Measurements from ENCODE around the gene RFNG. TPM values are rescaled to one million over a fixed set of nuclear protein-coding genes. Genes with fewer than 3 reads are reported as not detected.

RFNG gene
- total and polyA plus RNA-seq, 10 of the 15 experiments (the other 5 are each of a cell fraction or from before 2014, with no cell fraction given): 0.10 to 19.6 (median 6.2) TPM

- TF ChIP-seq NKRF (conservative IDR thresholded peaks at IDR 0.05) (no peak), RCOR1 (conservative IDR thresholded peaks at IDR 0.05; ENCODE audit: low read depth, low read length) (no peak), RB1 (IDR thresholded peaks at IDR 0.05; ENCODE audit: borderline replicate concordance) (no peak), CREM (IDR thresholded peaks at IDR 0.05; ENCODE audit: low read depth) (no peak), ATF2 (IDR thresholded peaks at IDR 0.05; ENCODE audit: low read length) (no peak), SUZ12 (IDR thresholded peaks at IDR 0.05; ENCODE audit: unreplicated experiment) (no peak), SKIL (IDR thresholded peaks at IDR 0.05; ENCODE audit: low read depth, poor library complexity, severe bottlenecking) (no peak), BHLHE40 (IDR thresholded peaks at IDR 0.05; ENCODE audit: borderline replicate concordance in 1 of 2, low read depth in 2 of 2, low read length in 1 of 2) (no peak), CEBPB (IDR thresholded peaks at IDR 0.05; ENCODE audit: borderline replicate concordance in 1 of 2, low read depth in 2 of 2, low read length in 2 of 2) (no peak), SMAD1 (IDR thresholded peaks at IDR 0.05; ENCODE audit: low read depth, partially characterized antibody) (no peak), SIX5 (IDR thresholded peaks at IDR 0.05; ENCODE audit: low read depth, low read length, severe bottlenecking) (no peak), LARP7 (IDR thresholded peaks at IDR 0.05) (no peak)
Measured at GRCh38 chr17:82015311-82015971, 36.2 kb downstream of the RFNG start (continued).
